ENCODE results near the gene CCR9.

Gene CCR9

DNA sequence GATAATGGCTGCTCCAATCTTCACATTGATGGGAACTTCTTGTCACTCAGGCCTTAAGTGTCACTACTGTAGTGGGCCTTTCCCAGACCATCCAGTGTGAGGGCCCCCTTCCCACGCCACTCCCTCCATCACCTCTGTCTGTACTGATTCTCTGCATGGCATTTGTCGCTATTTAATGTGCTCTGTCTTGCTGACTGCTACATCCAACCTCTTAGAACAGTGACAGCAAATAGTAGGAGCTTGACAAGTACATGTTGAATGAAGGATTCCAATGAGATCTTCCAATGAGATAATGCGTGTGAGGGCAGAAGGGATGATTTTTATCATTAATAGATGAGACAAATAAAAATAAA is 5.6 kb upstream of the CCR9 start:
- peaks cover 4% of the 10 kb centered on the region for H3K4me1 ChIP-seq (ENCODE audit: insufficient read depth, low read length)
- H3K4me3 ChIP-seq (ENCODE audit: low read length) = no peak overlapping the region
- peaks cover 3% of the 10 kb centered on the region for H3K27me3 ChIP-seq (ENCODE audit: insufficient read depth, low read length)
- no peak overlapping the region for H2AFZ ChIP-seq (ENCODE audit: low read depth, low read length)
- no peaks in the 10 kb centered on the region for H3K9me3 ChIP-seq (ENCODE audit: low read length)
- no peaks in the 10 kb centered on the region for H3K36me3 ChIP-seq (ENCODE audit: insufficient read depth, low read length)

DNA sequence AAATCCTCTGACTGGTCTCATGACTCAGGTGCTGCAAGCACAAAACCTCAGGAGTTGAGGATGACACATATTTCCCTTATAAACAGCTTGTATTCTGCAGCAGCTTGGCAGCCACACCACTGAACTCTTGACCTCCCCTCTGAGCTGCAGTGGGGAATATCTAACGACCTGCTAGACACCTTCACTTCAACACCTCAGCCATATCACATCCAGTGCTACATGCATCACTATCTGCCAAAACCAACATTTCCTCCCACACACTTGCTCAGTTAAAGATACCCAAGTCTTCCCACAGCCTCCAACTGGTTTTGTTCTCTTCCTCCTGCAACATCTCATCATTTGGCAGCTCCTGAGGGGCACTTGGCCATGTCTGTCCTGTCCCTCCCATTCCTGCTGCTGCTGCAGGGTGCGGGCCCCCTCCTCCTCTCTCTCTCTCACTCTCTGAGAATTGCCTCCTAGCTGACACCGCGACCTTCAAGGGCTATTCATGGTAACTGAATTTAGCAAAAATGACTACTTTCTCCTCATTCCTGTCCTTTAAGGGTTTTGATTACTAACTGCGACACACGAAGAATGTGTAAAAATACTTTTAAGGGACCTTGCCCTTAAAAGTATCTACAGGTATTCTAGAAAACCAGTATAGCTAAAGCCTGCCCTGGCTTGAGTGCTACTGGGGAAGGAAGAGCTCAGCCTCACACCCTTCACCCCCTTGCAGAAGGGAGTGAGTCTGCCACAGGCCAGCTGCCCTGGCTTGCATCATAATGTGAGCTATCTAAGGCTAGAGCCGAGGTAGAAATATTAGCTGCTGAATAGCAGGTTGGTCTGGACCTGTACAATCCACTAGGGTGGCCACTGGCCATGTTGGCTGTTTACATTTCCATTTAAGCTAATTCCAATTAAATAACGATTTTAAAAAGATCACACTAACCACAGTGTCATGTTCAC is 5.0 kb upstream of the CCR9 start:
- Histone ChIP-seq H3K4me1 (ENCODE audit: insufficient read depth, low read length) (peaks cover 4% of the 10 kb centered on the region), H3K4me3 (ENCODE audit: low read length) (no peak overlapping the region), H3K36me3 (ENCODE audit: insufficient read depth, low read length) (no peaks in the 10 kb centered on the region)

DNA sequence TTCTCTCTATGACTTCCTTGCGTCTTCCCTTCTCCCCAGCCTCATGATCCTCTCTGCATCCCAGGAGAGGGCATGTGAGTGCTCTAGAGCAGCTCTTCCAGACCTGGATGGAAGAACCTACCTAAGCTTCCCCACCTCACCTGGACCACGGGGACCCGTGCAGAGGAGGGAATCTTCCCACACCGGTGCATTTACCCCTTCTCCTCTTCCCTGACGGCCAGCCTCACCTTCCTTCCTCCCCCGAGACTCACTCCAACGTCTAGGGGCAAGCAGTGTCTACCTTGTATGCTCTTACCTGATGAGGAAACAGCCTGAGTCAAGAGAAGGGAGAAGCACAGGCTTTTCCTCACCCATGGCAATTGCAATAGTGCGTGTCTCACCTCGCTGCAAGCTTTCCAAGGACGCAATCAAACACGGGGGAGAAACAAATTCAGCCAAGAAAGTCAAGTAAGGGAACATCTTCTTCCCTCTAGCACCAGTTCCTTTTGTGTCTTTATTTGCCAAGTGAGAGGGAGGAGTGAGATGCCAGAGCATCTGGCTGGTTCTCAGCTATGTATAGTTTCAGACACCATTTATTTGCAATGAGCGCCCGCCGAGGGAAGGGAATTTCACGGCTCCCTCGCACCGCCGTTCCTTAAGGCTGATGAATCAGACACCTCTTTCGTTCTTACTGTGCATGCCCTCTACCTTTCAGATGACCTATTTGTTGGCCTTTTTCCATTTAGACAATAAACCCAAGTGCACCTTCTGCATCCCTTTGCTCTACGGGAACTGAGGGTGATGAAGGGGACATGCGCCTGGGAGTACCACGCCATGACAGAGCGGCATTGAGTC is 1.8 kb upstream of the CCR9 start:
- Histone ChIP-seq H3K4me3 (ENCODE audit: low read length) (no peak overlapping the region), H3K36me3 (ENCODE audit: insufficient read depth, low read length) (no peaks in the 10 kb centered on the region), H3K4me1 (ENCODE audit: insufficient read depth, low read length) (peaks cover 4% of the 10 kb centered on the region), H3K27me3 (ENCODE audit: insufficient read depth, low read length) (peaks cover 3% of the 10 kb centered on the region), H3K9me3 (ENCODE audit: low read length) (no peaks in the 10 kb centered on the region), H2AFZ (ENCODE audit: low read depth, low read length) (no peak overlapping the region)

More for the DNA sequence above, 5.0 kb upstream of the CCR9 start:
- Histone ChIP-seq H3K9me3 (ENCODE audit: low read length) (no peaks in the 10 kb centered on the region), H2AFZ (ENCODE audit: low read depth, low read length) (no peak overlapping the region), H3K27me3 (ENCODE audit: insufficient read depth, low read length) (peaks cover 3% of the 10 kb centered on the region)

DNA sequence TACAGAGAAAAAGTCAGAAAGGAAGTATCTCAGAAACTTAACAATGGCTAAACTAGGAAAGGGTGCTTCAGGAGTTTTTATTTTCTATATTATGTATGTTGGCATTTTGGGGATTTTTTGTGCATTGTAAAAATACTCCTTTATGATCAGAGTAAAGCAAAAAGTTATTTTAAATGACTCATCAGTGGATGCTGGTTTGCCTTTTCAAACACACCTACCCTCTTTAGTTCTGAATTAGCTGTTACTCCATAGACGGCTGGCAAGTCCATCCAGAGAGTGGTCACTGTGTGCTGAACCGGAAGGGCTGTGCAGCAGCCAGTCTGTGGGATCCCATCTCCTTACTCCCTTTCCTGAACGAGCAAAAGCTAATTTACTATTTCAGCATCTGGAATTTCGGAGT is 942 bp downstream of the CCR9 start:
- Histone ChIP-seq H3K36me3 (ENCODE audit: insufficient read depth, low read length) (no peaks in the 10 kb centered on the region), H2AFZ (ENCODE audit: low read depth, low read length) (no peak overlapping the region), H3K27me3 (ENCODE audit: insufficient read depth, low read length) (peaks cover 3% of the 10 kb centered on the region), H3K4me3 (ENCODE audit: low read length) (no peak overlapping the region), H3K4me1 (ENCODE audit: insufficient read depth, low read length) (peaks cover 4% of the 10 kb centered on the region), H3K9me3 (ENCODE audit: low read length) (no peaks in the 10 kb centered on the region)

DNA sequence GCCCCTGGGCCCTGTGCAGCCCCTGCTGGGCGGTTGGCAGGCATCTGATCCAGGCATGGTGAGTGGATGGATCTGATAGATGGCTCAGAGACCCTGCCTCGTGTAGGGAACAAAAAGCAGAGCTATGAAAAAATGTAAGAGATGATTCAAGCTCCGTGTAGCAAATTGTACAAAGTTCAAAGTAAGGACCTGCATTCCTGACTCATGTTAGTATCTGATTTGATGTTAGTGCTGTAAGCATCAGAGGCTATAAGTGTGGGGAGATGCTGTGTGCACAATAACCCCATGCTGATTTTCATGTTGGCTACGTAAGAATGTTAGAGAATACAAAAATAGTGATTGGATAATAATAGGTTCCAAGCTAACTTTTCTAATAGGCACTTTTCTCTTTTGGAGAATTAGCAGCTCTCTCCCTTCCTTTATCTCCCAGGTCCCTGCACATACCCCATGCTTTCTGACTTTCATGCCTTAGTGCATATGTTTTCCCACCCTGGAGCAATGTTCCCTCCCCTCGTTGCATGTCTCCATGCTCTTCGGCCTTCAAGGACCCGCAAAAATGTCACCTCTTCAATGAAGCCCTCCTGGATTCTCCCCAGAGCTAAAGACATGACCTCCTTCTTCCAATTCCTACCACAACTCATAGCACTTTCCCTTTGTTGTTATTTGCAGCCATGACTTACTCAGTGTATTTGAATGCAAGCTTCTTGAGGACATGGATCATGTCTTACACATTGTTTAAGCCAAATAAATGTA is 1.6 kb downstream of the CCR9 start:
- no peak overlapping the region for H3K4me3 ChIP-seq (ENCODE audit: low read length)
- H3K27me3 ChIP-seq (ENCODE audit: insufficient read depth, low read length) = peaks cover 3% of the 10 kb centered on the region
- H3K4me1 ChIP-seq (ENCODE audit: insufficient read depth, low read length) = peaks cover 4% of the 10 kb centered on the region
- no peak overlapping the region for H2AFZ ChIP-seq (ENCODE audit: low read depth, low read length)
- no peaks in the 10 kb centered on the region for H3K36me3 ChIP-seq (ENCODE audit: insufficient read depth, low read length)
- no peaks in the 10 kb centered on the region for H3K9me3 ChIP-seq (ENCODE audit: low read length)

DNA sequence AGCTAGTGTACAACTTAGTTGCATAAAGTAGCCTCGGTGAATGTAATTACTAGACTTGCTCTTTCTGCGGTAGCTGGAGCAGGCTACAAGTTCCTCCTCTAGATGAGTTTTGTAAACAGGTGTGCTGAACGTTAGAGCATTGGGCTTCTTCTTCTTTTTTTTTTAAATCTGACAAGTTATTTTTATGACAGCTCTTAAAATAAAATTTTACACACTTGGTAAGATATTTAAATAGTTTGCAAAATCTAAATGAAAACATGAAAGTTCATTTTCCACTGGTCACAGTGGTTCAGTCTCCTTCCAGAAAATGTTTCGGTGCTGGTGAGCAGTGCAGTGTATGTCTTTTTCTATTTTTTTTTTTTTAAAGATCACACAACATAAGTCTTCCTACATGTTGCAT is 3.0 kb downstream of the CCR9 start:
- no peaks in the 10 kb centered on the region for H3K9me3 ChIP-seq (ENCODE audit: low read length)
- H2AFZ ChIP-seq (ENCODE audit: low read depth, low read length) = no peak overlapping the region
- H3K27me3 ChIP-seq (ENCODE audit: insufficient read depth, low read length) = no peaks in the 10 kb centered on the region
- no peak overlapping the region for H3K4me3 ChIP-seq (ENCODE audit: low read length)
- H3K36me3 ChIP-seq (ENCODE audit: insufficient read depth, low read length) = no peaks in the 10 kb centered on the region
- H3K4me1 ChIP-seq (ENCODE audit: insufficient read depth, low read length) = no peaks in the 10 kb centered on the region

GRCh38 chr3:45890405-45890804 is 4.1 kb downstream of the CCR9 start:
- Histone ChIP-seq H3K36me3 (ENCODE audit: insufficient read depth, low read length) (no peaks in the 10 kb centered on the region), H3K4me3 (ENCODE audit: low read length) (no peak overlapping the region), H2AFZ (ENCODE audit: low read depth, low read length) (no peak overlapping the region), H3K9me3 (ENCODE audit: low read length) (no peaks in the 10 kb centered on the region), H3K4me1 (ENCODE audit: insufficient read depth, low read length) (no peaks in the 10 kb centered on the region), H3K27me3 (ENCODE audit: insufficient read depth, low read length) (no peaks in the 10 kb centered on the region)

DNA sequence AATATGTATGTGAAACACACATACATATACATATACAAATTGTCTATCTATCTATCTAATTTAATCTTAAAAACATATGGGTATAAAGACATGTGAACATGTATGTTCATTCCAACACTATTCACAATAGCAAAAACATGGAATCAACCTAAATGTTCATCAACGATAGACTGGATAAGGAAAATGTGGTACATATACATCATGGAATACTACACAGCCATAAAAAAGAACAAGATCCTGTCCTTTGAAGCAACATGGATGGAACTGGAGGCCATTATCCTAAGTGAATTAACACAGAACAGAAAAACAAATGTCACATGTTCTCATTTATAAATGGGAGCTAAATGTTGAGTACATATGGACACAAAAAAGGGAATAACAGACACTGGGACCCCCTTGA is 5.8 kb downstream of the CCR9 start:
- H3K4me3 ChIP-seq (ENCODE audit: low read length) = no peak overlapping the region
- no peaks in the 10 kb centered on the region for H3K27me3 ChIP-seq (ENCODE audit: insufficient read depth, low read length)
- H3K9me3 ChIP-seq (ENCODE audit: low read length) = no peaks in the 10 kb centered on the region
- no peak overlapping the region for H2AFZ ChIP-seq (ENCODE audit: low read depth, low read length)
- no peaks in the 10 kb centered on the region for H3K4me1 ChIP-seq (ENCODE audit: insufficient read depth, low read length)
- no peaks in the 10 kb centered on the region for H3K36me3 ChIP-seq (ENCODE audit: insufficient read depth, low read length)

DNA sequence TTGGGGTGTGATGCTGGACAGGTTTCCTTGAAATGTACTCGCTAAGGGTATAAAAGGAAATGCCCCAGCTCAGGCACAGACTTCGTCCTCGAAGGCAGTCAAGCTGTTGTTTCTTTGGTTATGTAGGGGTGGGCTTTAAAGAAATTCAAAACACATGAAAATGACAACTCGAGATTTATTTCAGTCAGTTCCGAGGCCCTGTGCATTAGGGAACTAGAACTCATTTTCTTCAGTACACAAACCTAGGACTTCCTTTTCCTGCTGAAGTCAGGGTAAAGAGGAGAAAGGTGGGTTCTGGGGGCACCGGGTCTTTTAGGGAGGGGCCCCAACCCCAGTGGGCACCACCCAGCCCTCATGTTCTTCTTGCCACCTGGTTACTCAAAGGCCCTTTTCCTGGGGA is 7.7 kb downstream of the CCR9 start:
- no peaks in the 10 kb centered on the region for H3K4me1 ChIP-seq (ENCODE audit: insufficient read depth, low read length)
- H3K36me3 ChIP-seq (ENCODE audit: insufficient read depth, low read length) = no peaks in the 10 kb centered on the region
- H3K27me3 ChIP-seq (ENCODE audit: insufficient read depth, low read length) = no peaks in the 10 kb centered on the region
- H3K9me3 ChIP-seq (ENCODE audit: low read length) = no peaks in the 10 kb centered on the region
- H3K4me3 ChIP-seq (ENCODE audit: low read length) = no peak overlapping the region
- no peak overlapping the region for H2AFZ ChIP-seq (ENCODE audit: low read depth, low read length)

DNA sequence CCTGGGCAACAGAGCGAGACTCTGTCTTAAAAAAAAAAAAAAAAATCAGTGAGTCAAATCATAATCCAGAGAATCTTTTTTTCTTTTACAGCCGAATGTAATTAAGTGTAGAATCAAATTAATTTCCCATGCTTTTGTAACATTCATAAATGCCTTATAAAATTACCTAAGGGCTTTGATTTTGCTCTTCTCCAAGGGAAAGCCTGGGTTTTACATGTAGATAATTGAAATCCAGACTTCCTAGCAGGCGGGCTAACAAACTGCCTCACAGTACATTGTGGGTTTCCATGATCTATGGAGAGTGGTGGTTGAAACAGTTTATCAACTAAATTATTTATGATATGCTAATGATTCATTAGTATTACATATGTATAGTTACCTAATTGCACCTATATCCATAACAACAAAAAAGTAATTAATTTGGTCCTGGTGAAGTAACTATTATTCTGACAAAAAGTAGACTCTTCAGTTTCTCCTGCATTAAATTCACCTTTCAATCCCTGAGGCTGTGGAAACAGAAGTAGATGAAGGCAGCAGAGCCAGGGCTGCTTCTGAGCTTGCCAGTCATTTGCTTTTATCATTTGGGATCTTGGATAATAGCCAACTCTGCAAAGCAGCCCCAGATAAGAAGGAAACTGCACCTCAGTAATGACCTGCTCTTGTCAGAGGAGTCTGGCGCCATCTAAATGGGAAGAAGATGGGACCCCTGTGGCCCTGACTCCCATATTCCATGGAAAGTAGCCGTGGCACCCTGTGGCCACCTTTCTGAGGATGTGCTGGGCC is 9.5 kb downstream of the CCR9 start:
- Histone ChIP-seq H2AFZ (ENCODE audit: low read depth, low read length) (no peak overlapping the region), H3K4me3 (ENCODE audit: low read length) (no peak overlapping the region), H3K36me3 (ENCODE audit: insufficient read depth, low read length) (no peaks in the 10 kb centered on the region), H3K27me3 (ENCODE audit: insufficient read depth, low read length) (no peaks in the 10 kb centered on the region), H3K9me3 (ENCODE audit: low read length) (no peaks in the 10 kb centered on the region), H3K4me1 (ENCODE audit: insufficient read depth, low read length) (no peaks in the 10 kb centered on the region)

- no peak overlapping the region for H3K4me3 ChIP-seq (ENCODE audit: low read length)
- H3K9me3 ChIP-seq (ENCODE audit: low read length) = no peaks in the 10 kb centered on the region
- no peaks in the 10 kb centered on the region for H3K27me3 ChIP-seq (ENCODE audit: insufficient read depth, low read length)
- H3K36me3 ChIP-seq (ENCODE audit: insufficient read depth, low read length) = no peaks in the 10 kb centered on the region
- no peaks in the 10 kb centered on the region for H3K4me1 ChIP-seq (ENCODE audit: insufficient read depth, low read length)
- H2AFZ ChIP-seq (ENCODE audit: low read depth, low read length) = no peak overlapping the region
Measured at GRCh38 chr3:45896956-45897355, 10.6 kb downstream of the CCR9 start.

GRCh38 chr3:45904931-45905330 is 18.6 kb downstream of the CCR9 start:
- Histone ChIP-seq H3K4me3 (ENCODE audit: low read length) (no peak overlapping the region), H3K4me1 (ENCODE audit: insufficient read depth, low read length) (no peaks in the 10 kb centered on the region), H2AFZ (ENCODE audit: low read depth, low read length) (no peak overlapping the region), H3K9me3 (ENCODE audit: low read length) (peaks cover 9% of the 10 kb centered on the region), H3K27me3 (ENCODE audit: insufficient read depth, low read length) (no peaks in the 10 kb centered on the region), H3K36me3 (ENCODE audit: insufficient read depth, low read length) (no peaks in the 10 kb centered on the region)
